SK-N-SH (cell line): ENCODE results near the gene CCDC175. TPM values are rescaled to one million over a fixed set of nuclear protein-coding genes. Genes with fewer than 3 reads are reported as not detected.

ENCODE experiments used
- CTCF ChIA-PET: fragments of 300-600, 350-600 bp; formaldehyde crosslinking; extraction: SDS; loops from one replicate; lab custom pipeline; 2021; lab: Yijun Ruan, JAX
- POLR2A ChIA-PET: fragments of 350-600 bp; sonication (Branson Sonifier 250); formaldehyde crosslinking; extraction: SDS; loops from one replicate; lab custom pipeline; 2020; ENCODE audit warnings: antibody characterized with exemption, inconsistent platforms; lab: Yijun Ruan, JAX
- DNase-seq: peaks from one replicate; pipeline ENCODE4 v3.0.0; 2012
- H2AFZ ChIP-seq: fragments of 200-600 bp; sonication (generic); 2 replicates; pipeline ENCODE4 v1.8.1; 2016; ENCODE audit warnings: antibody characterized with exemption, mild to moderate bottlenecking, low read depth
- H3F3A ChIP-seq: fragments of 200-600 bp; sonication (generic); replicated peaks from 2 replicates; pipeline ENCODE3; 2016; ENCODE audit warnings: antibody characterized with exemption, mild to moderate bottlenecking; ENCODE audit not compliant: insufficient read depth
- H3K27ac ChIP-seq, 2 experiments: fragments of 200-500 bp in 1 of 2; fragments of 200-600 bp in 1 of 2; sonication (Bioruptor generic) in 1 of 2; sonication (generic), shearing (Covaris generic) in 1 of 2; 2 replicates each; pipeline versions ENCODE4 v1.5.1 to v1.6.1; 2014 to 2016; ENCODE audit warnings: low read depth in 2 of 2, inconsistent platforms in 1 of 2, low read length in 1 of 2, mild to moderate bottlenecking in 1 of 2, mixed read lengths in 1 of 2
- H3K27me3 ChIP-seq: fragments of 200-600 bp; sonication (generic), shearing (Covaris generic); 2 replicates; pipeline ENCODE4 v1.6.1; 2016; ENCODE audit warnings: mixed run types; ENCODE audit not compliant: insufficient read depth
- H3K36me3 ChIP-seq, 2 experiments: fragments of 200-500 bp in 1 of 2; fragments of 200-600 bp in 1 of 2; sonication (Bioruptor generic) in 1 of 2; sonication (generic) in 1 of 2; replicated peaks in 1 of 2; 2 replicates each; pipeline versions ENCODE3 to v1.5.1; 2014 to 2016; ENCODE audit warnings: low read length in 1 of 2, mild to moderate bottlenecking in 1 of 2; ENCODE audit not compliant: insufficient read depth in 2 of 2, control insufficient read depth in 1 of 2
- H3K4me1 ChIP-seq, 2 experiments: fragments of 200-500 bp in 1 of 2; fragments of 200-600 bp in 1 of 2; sonication (Bioruptor generic) in 1 of 2; sonication (generic), shearing (Covaris generic) in 1 of 2; 2 replicates each; pipeline versions ENCODE4 v1.5.1 to v1.6.1; 2014 to 2016; ENCODE audit warnings: low read depth in 1 of 2, low read length in 1 of 2, mixed run types in 1 of 2; ENCODE audit not compliant: insufficient read depth in 2 of 2, control insufficient read depth in 1 of 2
- H3K4me2 ChIP-seq: fragments of 200-600 bp; sonication (generic), shearing (Covaris generic); 2 replicates; pipeline ENCODE4 v1.6.1; 2017; ENCODE audit warnings: mixed run types
- H3K4me3 ChIP-seq, 2 experiments: fragments of 200-500 bp in 1 of 2; fragments of 200-600 bp in 1 of 2; sonication (Bioruptor generic) in 1 of 2; sonication (generic), shearing (Covaris generic) in 1 of 2; 2 replicates each; pipeline versions ENCODE4 v1.5.1 to v1.8.1; 2014 to 2016; ENCODE audit warnings: low read depth in 2 of 2, inconsistent platforms in 1 of 2, low read length in 1 of 2, mild to moderate bottlenecking in 1 of 2, mixed read lengths in 1 of 2, moderate library complexity in 1 of 2
- H3K79me2 ChIP-seq: fragments of 200-600 bp; sonication (generic); 2 replicates; pipeline ENCODE4 v1.8.1; 2017; ENCODE audit warnings: mild to moderate bottlenecking; ENCODE audit not compliant: insufficient read depth
- H3K9ac ChIP-seq: fragments of 200-600 bp; sonication (generic); 2 replicates; pipeline ENCODE4 v1.6.1; 2017; ENCODE audit warnings: mixed run types
- H3K9me2 ChIP-seq: fragments of 200-600 bp; sonication (generic); 2 replicates; pipeline ENCODE4 v1.6.1; 2017; ENCODE audit warnings: mixed run types
- H3K9me3 ChIP-seq: fragments of 200-600 bp; sonication (generic); 2 replicates; pipeline ENCODE4 v1.6.1; 2017; ENCODE audit warnings: mixed run types, mild to moderate bottlenecking, moderate library complexity
- H4K20me1 ChIP-seq: fragments of 200-600 bp; sonication (generic); 2 replicates; pipeline ENCODE4 v1.6.1; 2017; ENCODE audit warnings: mild to moderate bottlenecking, mixed run types; ENCODE audit not compliant: insufficient read depth
- CHD2 ChIP-seq: fragments of 150-350 bp; IDR thresholded peaks from 2 replicates; pipeline ENCODE4 v1.6.1; 2018; ENCODE audit warnings: low read length; ENCODE audit not compliant: partially characterized antibody
- FOSL2 ChIP-seq: IDR thresholded peaks from 2 replicates; pipeline ENCODE4 v1.4.0; 2012; ENCODE audit warnings: low read depth, mild to moderate bottlenecking, moderate library complexity, borderline replicate concordance
- FOXJ3 ChIP-seq: sonication (generic); formaldehyde crosslinking; IDR thresholded peaks from 2 replicates; pipeline ENCODE4 v1.5.1; 2020; ENCODE audit warnings: mild to moderate bottlenecking, missing genetic modification reagents
- GABPA ChIP-seq: IDR thresholded peaks from 2 replicates; pipeline ENCODE4 v1.4.0; 2012; ENCODE audit warnings: low read depth, mild to moderate bottlenecking
- RCOR1 ChIP-seq: fragments of 150-350 bp; IDR thresholded peaks from 2 replicates; pipeline ENCODE4 v1.6.1; 2017; ENCODE audit warnings: antibody characterized with exemption, low read length
- TEAD4 ChIP-seq: IDR thresholded peaks from 2 replicates; pipeline ENCODE4 v1.4.0; 2012; ENCODE audit warnings: mild to moderate bottlenecking, borderline replicate concordance; ENCODE audit not compliant: insufficient read depth
- ZBTB33 ChIP-seq: IDR thresholded peaks from 2 replicates; pipeline ENCODE4 v1.4.0; 2012; ENCODE audit warnings: low read depth, borderline replicate concordance
- WGBS: methylation state at CpG from one replicate; pipeline ENCODE4 v1.1.6; 2017; ENCODE audit warnings: low lambda C conversion rate; 5-methylcytosine and 5-hydroxymethylcytosine counted together
- polyA plus RNA-seq, 3 experiments: library from polyadenylated mRNA; depleted of rRNA; stranded (reverse); fragments of >200 nt; gene quantifications; 2 replicates each; pipeline ENCODE4 v1.2.3, GENCODE V29; 2012

Gene CCDC175
- polyA plus RNA-seq, 1 of the 3 experiments (the other 2 are of a cell fraction): not detected

- H3K9me2 ChIP-seq: no peaks in the 10 kb centered on the region
- 33% methylated on average over 1 of the region's 1 CpG for WGBS
- H3K4me2 ChIP-seq: no peak overlapping the region
- ChIA-PET POLR2A (interaction anchor here (1.0 kb wide), 1 partner anchor 10 kb away, joined by 3 read pairs; the partner anchor contains the start of genes JKAMP and L3HYPDH), CTCF (interaction anchor here (0.9 to 4.5 kb wide), 4 partner anchors 9 to 102 kb away, joined by 3 to 27 read pairs (median 6); partner anchors contain the start of genes CCDC175, GPR135, JKAMP and L3HYPDH)
- H3K4me1 ChIP-seq: peaks cover 0 to 11% of the 10 kb centered on the region in 2 experiments; a peak in 1 of 4 replicates
- H3K9ac ChIP-seq: no peak overlapping the region
- DNase-seq: no peak
- no peaks in the 10 kb centered on the region for H3K27me3 ChIP-seq
- 0 out of 2 replicates have a peak, but pooled peaks cover 4% of the 10 kb centered on the region for H4K20me1 ChIP-seq
- H3K27ac ChIP-seq: peak overlapping the region in 1 of 2 experiments; percentile 29; a peak in 1 of 4 replicates
- peaks cover 50% of the 10 kb centered on the region for H3K79me2 ChIP-seq
- H3F3A ChIP-seq: peaks cover 14% of the 10 kb centered on the region
- H2AFZ ChIP-seq: no peak overlapping the region
- no peaks in the 10 kb centered on the region for H3K9me3 ChIP-seq
- TF ChIP-seq CHD2: no peak
- peak; percentile 9; the same call in 1 of the 2 replicates for TF ChIP-seq FOSL2
- no peak for TF ChIP-seq GABPA
- no peak overlapping the region for H3K4me3 ChIP-seq
- H3K36me3 ChIP-seq: peaks cover 78 to 95% of the 10 kb centered on the region in 2 experiments
Measured at GRCh38 chr14:59474172-59474571, 102.4 kb downstream of the CCDC175 start.

GRCh38 chr14:59465316-59466135, 111.1 kb downstream of the CCDC175 start, which contains the start of gene GPR135:
Gene GPR135 (minus strand): TSS chr14:59465380. CDS start chr14:59465226, 154 bp downstream.
- H3K4me2 ChIP-seq: peak within 1 kb of the TSS; percentile 63
- DNase-seq: no peak
- H3K4me1 ChIP-seq: peaks cover 9 to 13% of the 10 kb centered on the region in 2 experiments; a peak in 3 of 4 replicates
- no peaks in the 10 kb centered on the region for H3K27me3 ChIP-seq
- peaks cover 44 to 54% of the 10 kb centered on the region in 2 experiments for H3K36me3 ChIP-seq
- CTCF ChIA-PET: interaction anchor here (0.8 to 5.6 kb wide), 11 partner anchors 9 to 342 kb away, joined by 3 to 27 read pairs (median 4); partner anchors contain the start of genes CCDC175, JKAMP and L3HYPDH
- H3K4me3 ChIP-seq: peak within 1 kb of the TSS; percentile 37 to 51; a peak in 3 of 4 replicates
- H3K9me2 ChIP-seq: no peaks in the 10 kb centered on the region
- peaks cover 23% of the 10 kb centered on the region for H3K79me2 ChIP-seq
- H4K20me1 ChIP-seq: no peaks in the 10 kb centered on the region
- no peaks in the 10 kb centered on the region for H3K9me3 ChIP-seq
- no peak within 1 kb of the TSS; the same call in 1 of the 2 replicates for H2AFZ ChIP-seq
- TF ChIP-seq RCOR1 (no peak), TEAD4 (no peak), ZBTB33 (no peak), FOXJ3 (0 out of 2 replicates have a peak, but pooled peaks have one; percentile 48)
- TF ChIP-seq, all 33 proteins: peak for 1
- Histone ChIP-seq H3F3A (peaks cover 21% of the 10 kb centered on the region), H3K9ac (peak within 1 kb of the TSS; percentile 15; the same call in 1 of the 2 replicates), H3K27ac (peak within 1 kb of the TSS in 1 of 2 experiments; percentile 60; a peak in 2 of 4 replicates)
- WGBS: 60% methylated on average over 18 of the region's 40 CpGs
- POLR2A ChIA-PET: interaction anchor here (1.7 kb wide), 1 partner anchor 18 kb away, joined by 17 read pairs; the partner anchor contains the start of genes JKAMP and L3HYPDH
